DND-41 (cell line): ENCODE data around the gene OTOP3.

Source experiments
- ATAC-seq: fragments of 200-7000 bp; cut with Tn5 transposase; 3 replicates; pipeline ENCODE4 v1.9.1; 2021; ENCODE audit warnings: low read depth; ENCODE audit not compliant: insufficient read depth
- DNase-seq: peaks from one replicate; pipeline ENCODE4 v3.0.0-alpha.2; 2020
- H2AFZ ChIP-seq: 2 replicates; pipeline ENCODE4 v1.6.0; 2012; ENCODE audit warnings: low read depth, low read length
- H3K27ac ChIP-seq: 2 replicates; pipeline ENCODE4 v1.5.1; 2012; ENCODE audit warnings: low read length, inconsistent platforms
- H3K27me3 ChIP-seq: fragments of 200-600 bp; sonication (generic); 2 replicates; pipeline ENCODE4 v1.6.0; 2012; ENCODE audit warnings: low read length, mild to moderate bottlenecking, inconsistent platforms; ENCODE audit not compliant: insufficient read depth, poor library complexity
- H3K36me3 ChIP-seq: 2 replicates; pipeline ENCODE4 v1.5.1; 2012; ENCODE audit warnings: low read length, inconsistent platforms; ENCODE audit not compliant: insufficient read depth
- H3K4me1 ChIP-seq: 2 replicates; pipeline ENCODE4 v1.5.1; 2012; ENCODE audit warnings: mild to moderate bottlenecking, low read length; ENCODE audit not compliant: insufficient read depth
- H3K4me2 ChIP-seq: 2 replicates; pipeline ENCODE4 v1.6.0; 2012; ENCODE audit warnings: mild to moderate bottlenecking, moderate library complexity, low read length, inconsistent platforms; ENCODE audit not compliant: insufficient read depth
- H3K4me3 ChIP-seq, 2 experiments: fragments of 200-600 bp in 1 of 2; shearing (Covaris generic) in 1 of 2; 2 replicates each; pipeline ENCODE4 v1.5.1; 2012 to 2016; ENCODE audit warnings: inconsistent platforms in 2 of 2, low read length in 2 of 2, mild to moderate bottlenecking in 2 of 2, low read depth in 1 of 2, moderate library complexity in 1 of 2
- H3K79me2 ChIP-seq: 2 replicates; pipeline ENCODE4 v1.6.0; 2012; ENCODE audit warnings: low read length, inconsistent platforms; ENCODE audit not compliant: insufficient read depth
- H3K9ac ChIP-seq: 2 replicates; pipeline ENCODE4 v1.6.0; 2012; ENCODE audit warnings: low read depth, mild to moderate bottlenecking, inconsistent platforms, low read length, moderate library complexity
- H3K9me3 ChIP-seq: 2 replicates; pipeline ENCODE4 v1.5.1; 2012; ENCODE audit warnings: low read length, moderate library complexity, mild to moderate bottlenecking, inconsistent platforms; ENCODE audit not compliant: insufficient read depth, severe bottlenecking
- H4K20me1 ChIP-seq: 2 replicates; pipeline ENCODE4 v1.6.0; 2012; ENCODE audit warnings: low read length; ENCODE audit not compliant: insufficient read depth
- CTCF ChIP-seq: IDR thresholded peaks from 2 replicates; pipeline ENCODE4 v1.5.1; 2012; ENCODE audit warnings: borderline replicate concordance, low read length, moderate library complexity, mild to moderate bottlenecking; ENCODE audit not compliant: poor library complexity, severe bottlenecking; ENCODE audit errors: extremely low read depth
- EZH2 ChIP-seq: IDR thresholded peaks from 3 replicates; pipeline ENCODE4 v1.6.1; 2012; ENCODE audit warnings: borderline replicate concordance, low read depth, mild to moderate bottlenecking, moderate library complexity, low read length, inconsistent platforms; ENCODE audit not compliant: severe bottlenecking

OTOP3 gene

GRCh38 chr17:74999523-74999922, 63.8 kb downstream of the OTOP3 start:
- no peak overlapping the region for H3K27ac ChIP-seq
- H4K20me1 ChIP-seq: no peaks in the 10 kb centered on the region
- no peaks in the 10 kb centered on the region for H3K36me3 ChIP-seq
- no peaks in the 10 kb centered on the region for H3K79me2 ChIP-seq
- no peak overlapping the region for H2AFZ ChIP-seq
- no peaks in the 10 kb centered on the region for H3K9me3 ChIP-seq
- no peak overlapping the region for H3K4me3 ChIP-seq
- TF ChIP-seq CTCF: no peak
- TF ChIP-seq EZH2: no peak
- H3K4me1 ChIP-seq: no peaks in the 10 kb centered on the region
- no peak for ATAC-seq
- H3K9ac ChIP-seq: no peak overlapping the region
- no peak overlapping the region for H3K4me2 ChIP-seq
- DNase-seq: no peak
- no peaks in the 10 kb centered on the region for H3K27me3 ChIP-seq
